Tongue (tissue), 2 donors: Measurements from ENCODE around the gene DPF3. TPM values are rescaled to one million over a fixed set of nuclear protein-coding genes. Genes with fewer than 3 reads are reported as not detected.

ENCODE experiments used
- DNase-seq: peaks from one replicate; pipeline ENCODE4 v3.0.0-alpha.2; 2015
- total RNA-seq: library from RNA; depleted of rRNA; stranded (reverse); fragments of >200 nt; gene quantifications from one replicate; pipeline ENCODE4 v1.2.3, GENCODE V29; 2014

The DPF3 gene
- total RNA-seq, 1 donor from 2014 or later: 20.6 TPM

- no peak for DNase-seq
Observed at GRCh38 chr14:72644038-72644437, 249.9 kb downstream of the DPF3 start.

DNA sequence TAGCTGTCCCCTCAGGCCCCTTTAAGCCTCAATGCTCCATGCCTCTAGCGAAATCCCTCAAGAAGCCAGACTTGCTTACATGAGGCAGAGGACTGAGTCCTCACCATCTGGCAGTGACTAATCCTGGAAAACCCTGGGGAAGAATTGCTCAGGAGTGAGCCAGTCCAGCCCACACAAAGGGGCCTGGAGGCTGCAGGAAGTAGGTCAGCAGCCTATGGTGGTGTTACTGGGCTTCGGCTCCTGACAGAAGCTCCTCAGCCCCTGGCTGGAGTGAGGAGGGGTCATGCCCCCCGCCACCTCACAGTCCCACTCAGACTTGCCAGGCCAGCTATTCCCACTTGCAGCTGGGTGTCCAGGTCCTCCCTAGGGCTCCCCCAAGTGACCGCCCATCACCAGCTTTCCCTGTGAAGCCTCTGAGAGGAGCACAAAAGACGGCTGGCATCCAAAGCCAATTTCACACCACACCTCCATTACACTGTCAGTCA is 250.5 kb downstream of the DPF3 start:
- peak; percentile 12 for DNase-seq

GRCh38 chr14:72640911-72641485 is 252.9 kb downstream of the DPF3 start:
- DNase-seq: no peak

GRCh38 chr14:72638021-72638420 is 255.9 kb downstream of the DPF3 start:
- no peak for DNase-seq

- no peak for DNase-seq
Observed at GRCh38 chr14:72636871-72637270, 257.0 kb downstream of the DPF3 start.

- no peak for DNase-seq
Observed at GRCh38 chr14:72636094-72636493, 257.8 kb downstream of the DPF3 start.

GRCh38 chr14:72634691-72635616 is 258.9 kb downstream of the DPF3 start:
- no peak for DNase-seq

DNA sequence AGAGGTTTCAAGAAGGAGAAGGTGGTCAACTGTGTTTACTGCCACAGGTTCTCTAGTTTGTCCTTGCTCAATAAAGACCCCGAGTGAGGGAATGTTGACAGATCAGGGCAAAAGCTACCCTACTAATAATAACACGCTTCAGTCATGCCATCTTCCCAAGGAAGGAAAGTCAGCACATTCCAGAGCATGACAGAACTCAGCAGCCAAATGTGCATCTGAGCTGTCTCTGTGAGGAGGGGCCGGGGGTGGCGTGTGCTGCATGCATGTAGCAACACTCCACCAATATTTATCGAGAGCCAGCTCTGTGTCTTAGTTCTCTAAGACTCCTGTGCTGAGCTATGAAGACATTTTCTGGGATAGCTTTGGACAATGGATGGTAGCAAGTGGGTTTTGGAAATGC is 260.4 kb downstream of the DPF3 start:
- DNase-seq: no peak

- no peak for DNase-seq
Observed at GRCh38 chr14:72632727-72633126, 261.2 kb downstream of the DPF3 start.

DNA sequence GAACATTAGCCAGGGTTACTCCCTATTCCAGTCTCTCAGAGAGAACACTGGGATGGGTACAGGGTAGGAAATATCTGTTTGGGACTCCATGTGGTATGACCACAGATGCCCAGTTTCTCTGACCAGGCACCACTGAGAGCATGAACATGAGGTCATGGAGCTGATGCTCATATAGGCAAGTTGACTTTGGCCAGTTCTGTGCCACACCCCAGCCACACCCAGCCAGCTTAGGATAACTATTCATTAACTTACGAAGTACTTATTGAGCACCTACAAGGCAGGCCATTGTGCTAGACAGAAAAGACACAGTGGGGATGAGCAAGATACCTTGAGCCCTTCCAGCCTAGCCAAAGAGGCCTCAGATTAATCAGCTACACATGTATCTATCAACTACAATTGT is 262.5 kb downstream of the DPF3 start:
- DNase-seq: no peak

- no peak for DNase-seq
Observed at GRCh38 chr14:72630374-72630773, 263.5 kb downstream of the DPF3 start.

DNA sequence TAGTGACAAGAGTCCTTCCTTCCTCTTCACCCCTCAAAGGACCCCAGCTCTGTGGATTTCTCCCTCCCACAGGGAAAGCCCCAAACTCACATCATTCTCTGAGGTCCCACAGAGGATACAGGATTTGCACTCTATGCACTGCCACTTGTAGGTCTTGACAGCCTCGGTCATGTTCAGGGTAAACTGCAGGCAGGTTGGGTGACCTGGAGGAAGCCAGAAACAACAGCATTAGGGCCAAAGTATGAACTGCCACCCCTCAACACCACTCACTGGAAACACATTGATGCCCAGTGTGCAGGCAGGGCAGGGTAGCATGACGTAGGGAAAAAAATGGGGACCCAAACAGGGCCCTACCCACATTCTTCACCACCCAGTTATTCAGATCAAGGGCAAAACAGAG is 264.4 kb downstream of the DPF3 start:
- no peak for DNase-seq

DNA sequence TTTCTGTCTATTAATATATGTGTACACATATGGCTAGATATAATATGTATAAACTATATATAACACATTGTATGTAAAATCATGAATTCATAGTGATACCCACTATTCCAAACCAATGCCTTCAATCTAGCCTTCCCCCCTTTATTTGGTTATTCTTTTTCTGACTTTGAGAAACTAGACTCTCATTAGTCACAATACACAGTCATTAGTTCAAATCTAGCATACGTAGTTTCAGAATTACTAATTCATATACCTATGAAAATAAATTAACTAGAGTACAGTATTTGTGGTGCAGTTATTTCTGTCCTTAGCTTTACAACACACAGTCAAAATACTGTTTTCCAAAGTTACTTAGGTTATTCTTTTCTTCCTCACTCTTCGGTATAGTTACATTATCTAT is 268.2 kb downstream of the DPF3 start:
- DNase-seq: no peak

DNA sequence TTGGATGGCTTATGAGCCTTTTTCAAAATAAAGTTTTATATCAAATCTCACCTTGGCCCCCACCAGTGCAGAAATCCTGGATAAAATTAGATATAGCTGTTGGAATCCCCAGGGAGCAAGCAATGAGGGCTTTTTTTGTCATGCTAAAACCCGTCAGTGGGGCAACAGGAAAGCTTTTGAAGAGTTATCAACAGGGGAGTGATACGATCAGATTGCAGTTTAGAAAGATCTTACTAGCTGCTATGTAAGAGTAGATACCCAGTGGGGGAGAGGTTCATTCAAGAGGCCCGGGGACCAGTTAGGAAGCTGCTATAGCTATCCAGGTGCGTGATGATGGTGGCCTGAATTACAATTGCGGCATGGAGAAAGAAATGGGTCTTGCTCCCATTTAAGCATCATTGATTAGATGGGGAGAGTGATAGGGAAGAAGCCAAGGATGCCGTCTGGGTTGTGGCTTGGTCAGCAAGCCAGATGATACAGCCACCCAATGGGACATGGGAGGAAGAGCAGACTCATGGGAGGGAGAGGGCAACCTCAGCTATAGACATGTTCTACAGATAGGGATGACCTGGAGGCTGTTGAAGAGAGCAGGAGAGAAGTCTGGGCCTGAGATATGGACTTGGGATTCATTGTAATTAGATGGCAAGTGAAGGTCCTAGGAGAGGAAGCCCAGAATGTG is 272.4 kb downstream of the DPF3 start:
- DNase-seq: no peak

GRCh38 chr14:72619881-72620280 is 274.0 kb downstream of the DPF3 start:
- DNase-seq: no peak

DNA sequence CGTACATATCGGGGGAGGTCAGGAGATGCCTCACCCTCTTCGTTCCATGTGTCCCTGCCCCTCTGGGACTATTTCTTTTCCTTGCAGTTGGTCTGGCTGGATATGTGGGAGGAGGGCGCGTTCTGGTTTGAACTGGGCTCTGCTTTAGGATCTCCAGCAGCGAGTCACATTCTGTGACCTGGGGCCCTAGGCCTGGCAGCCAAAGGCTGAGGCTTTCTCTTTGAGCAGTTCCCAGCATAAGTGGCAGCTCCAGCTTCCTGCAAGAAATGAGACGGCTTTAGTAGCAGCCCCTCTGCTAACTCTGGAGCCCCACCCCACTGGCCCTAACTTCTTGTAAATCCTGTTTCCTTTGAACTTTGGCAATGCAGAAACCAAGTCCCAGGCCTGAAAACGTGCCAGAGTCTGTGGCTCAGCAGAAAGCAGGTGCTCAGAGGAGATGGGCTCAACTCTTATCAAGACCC is 274.8 kb downstream of the DPF3 start:
- DNase-seq: no peak

GRCh38 chr14:72618424-72618823 is 275.5 kb downstream of the DPF3 start:
- no peak for DNase-seq

GRCh38 chr14:72617391-72618031 is 276.4 kb downstream of the DPF3 start:
- DNase-seq: peak; percentile 32

- DNase-seq: no peak
Observed at GRCh38 chr14:72616811-72617210, 277.1 kb downstream of the DPF3 start.

DNA sequence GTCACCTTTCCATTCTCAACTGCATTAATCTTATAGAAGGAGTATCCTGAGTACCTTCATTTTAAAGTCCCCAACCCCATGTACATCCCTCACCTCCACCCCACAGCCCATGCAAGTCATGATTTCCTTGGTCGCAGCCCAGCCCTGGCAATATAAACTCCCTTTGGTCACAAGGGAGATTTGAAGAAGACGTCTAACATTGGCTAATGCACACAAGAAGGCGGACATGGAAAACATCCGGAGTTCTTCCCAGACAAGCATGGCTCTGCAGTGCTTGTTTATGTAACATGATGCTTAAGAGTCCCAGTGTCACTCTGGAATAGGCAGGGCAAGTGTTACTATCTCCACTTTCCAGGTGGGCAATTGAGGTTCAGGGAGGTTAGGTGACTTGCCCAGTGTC is 277.6 kb downstream of the DPF3 start:
- DNase-seq: peak; percentile 74

GRCh38 chr14:72615451-72616121 is 278.3 kb downstream of the DPF3 start:
- DNase-seq: no peak

DNA sequence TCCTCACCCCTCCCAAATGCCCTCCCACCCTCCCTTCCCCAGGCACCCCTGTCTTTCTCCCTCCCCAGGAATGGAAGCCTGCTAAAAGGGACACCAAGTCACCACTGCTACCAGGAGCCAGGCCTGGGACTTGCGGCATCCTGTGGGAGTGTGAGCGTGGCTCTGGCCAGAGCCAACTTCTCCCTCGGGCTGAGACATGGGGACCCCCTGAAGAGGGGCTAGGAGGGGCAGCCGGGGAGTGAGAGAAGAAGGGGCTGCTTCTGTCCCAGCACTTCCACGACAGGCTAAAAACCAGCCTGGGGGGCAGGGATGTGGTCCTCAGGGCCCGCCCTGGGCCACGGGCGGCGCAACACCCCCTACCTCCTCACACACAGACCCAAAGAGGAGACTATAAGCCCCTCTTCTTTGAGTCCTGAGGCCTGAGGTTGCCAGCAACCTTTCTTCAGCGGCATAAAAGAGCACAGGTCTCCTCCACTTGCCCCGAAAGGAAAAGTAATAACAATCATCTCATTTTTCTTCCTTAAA is 278.9 kb downstream of the DPF3 start:
- DNase-seq: no peak
